GM18951 (cell line): Measurements from ENCODE around the gene HYPK.
"Not testable (repeated sequence)": the region's sequence is repeated elsewhere in the genome, so short reads cannot be mapped to it uniquely, and the experiment has no call there.

ENCODE experiments used
- POLR2A ChIP-seq: IDR thresholded peaks from 4 replicates; pipeline ENCODE4 v1.6.1; 2011; ENCODE audit warnings: mild to moderate bottlenecking; ENCODE audit not compliant: insufficient read length, insufficient read depth; ENCODE audit errors: extremely low read depth
- in situ Hi-C: fragments of 300-500 bp; cut with MboI; formaldehyde crosslinking; loops from one replicate; pipeline ENCODE4 v1.12.0; 2022; ENCODE audit warnings: low sequenced_read_pairs, mixed read lengths, inconsistent platforms; ENCODE audit not compliant: unreplicated experiment

The HYPK gene

GRCh38 chr15:43779016-43779415, 21.4 kb upstream of the HYPK start:
- TF ChIP-seq POLR2A = no peak
- in situ Hi-C loops = no loop called here

- in situ Hi-C loops = no loop called here
- no peak for TF ChIP-seq POLR2A
These were observed 11.0 kb upstream of the HYPK start for GRCh38 chr15:43789409-43789808.

DNA sequence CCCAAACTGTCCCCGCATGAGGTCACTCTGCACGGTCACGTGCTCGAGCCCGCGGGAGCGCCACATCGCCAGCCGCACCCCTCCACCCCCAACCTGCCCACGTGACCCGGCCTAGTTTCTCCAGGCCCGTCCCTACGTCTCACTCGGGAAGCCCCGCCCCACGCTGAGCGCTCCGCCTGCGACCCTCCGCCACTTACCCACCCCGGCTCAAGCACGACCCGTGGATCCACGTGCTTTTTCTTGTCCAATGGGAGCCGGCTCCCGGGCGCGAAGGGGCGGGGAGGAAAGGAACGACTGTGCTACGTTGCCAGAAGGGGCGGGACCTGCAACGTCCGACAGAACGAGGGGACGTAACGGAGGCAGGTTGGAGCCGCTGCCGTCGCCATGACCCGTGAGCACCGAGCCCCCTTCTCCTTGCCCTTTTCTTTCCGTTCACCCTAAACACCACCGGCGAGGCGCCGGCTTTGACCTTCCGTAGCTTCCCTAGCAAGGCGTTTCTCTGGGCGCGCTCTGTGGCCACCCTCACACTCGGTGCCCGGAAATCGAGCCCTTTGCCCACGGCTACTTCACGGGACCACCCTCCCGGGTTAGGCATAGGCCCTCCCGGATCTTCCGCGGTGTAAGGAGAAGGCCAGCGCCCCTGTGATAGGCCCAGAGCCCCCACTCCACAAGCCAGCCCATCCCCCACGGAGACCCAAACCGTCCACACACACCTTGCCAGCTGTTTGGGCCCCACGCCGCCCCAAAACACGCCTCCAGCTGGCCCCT, 8.2 kb upstream of the HYPK start, which contains the start of gene SERF2:
Gene SERF2, plus strand, starts transcription at position 328 of the 768 bp plus-strand sequence. Its CDS starts 57 bp downstream, at position 385.
- TF ChIP-seq POLR2A = peak; percentile 96
- in situ Hi-C loops = no loop called here

GRCh38 chr15:43792761-43793476, 7.5 kb upstream of the HYPK start:
- in situ Hi-C loops = no loop called here
- TF ChIP-seq POLR2A = no peak

DNA sequence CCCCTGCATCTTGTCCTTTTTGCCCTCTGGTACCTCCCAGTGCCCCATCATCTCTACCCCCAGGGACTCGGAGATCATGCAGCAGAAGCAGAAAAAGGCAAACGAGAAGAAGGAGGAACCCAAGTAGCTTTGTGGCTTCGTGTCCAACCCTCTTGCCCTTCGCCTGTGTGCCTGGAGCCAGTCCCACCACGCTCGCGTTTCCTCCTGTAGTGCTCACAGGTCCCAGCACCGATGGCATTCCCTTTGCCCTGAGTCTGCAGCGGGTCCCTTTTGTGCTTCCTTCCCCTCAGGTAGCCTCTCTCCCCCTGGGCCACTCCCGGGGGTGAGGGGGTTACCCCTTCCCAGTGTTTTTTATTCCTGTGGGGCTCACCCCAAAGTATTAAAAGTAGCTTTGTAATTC, 6.8 kb upstream of the HYPK start:
- in situ Hi-C loops = no loop called here

GRCh38 chr15:43794269-43795037, 5.9 kb upstream of the HYPK start:
- peak; percentile 22 for TF ChIP-seq POLR2A
- in situ Hi-C loops = no loop called here

More for the DNA sequence above, 6.8 kb upstream of the HYPK start:
- no peak for TF ChIP-seq POLR2A

GRCh38 chr15:43795197-43795596, 5.2 kb upstream of the HYPK start:
- in situ Hi-C loops = no loop called here

DNA sequence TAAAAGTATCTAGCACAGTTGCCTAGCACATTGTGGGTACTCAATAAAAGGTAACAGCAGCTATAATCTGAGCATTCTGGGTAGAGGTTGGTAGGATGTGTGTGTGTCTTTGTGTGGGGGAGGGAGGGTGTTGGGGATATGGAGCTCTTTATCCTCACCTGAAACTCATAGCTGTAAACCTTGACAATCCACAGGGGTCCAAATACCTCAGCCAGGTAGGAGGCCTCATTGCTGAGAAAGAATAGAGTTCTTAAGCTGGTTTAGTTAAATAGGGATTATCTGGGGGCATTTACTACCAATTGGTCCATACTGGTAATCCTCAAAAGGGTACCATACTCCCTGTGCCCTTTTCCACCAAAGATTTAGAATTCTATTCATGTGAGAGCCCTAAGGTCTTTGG, 4.4 kb upstream of the HYPK start:
- TF ChIP-seq POLR2A = no peak
- in situ Hi-C loops = no loop called here

More at GRCh38 chr15:43795197-43795596, 5.2 kb upstream of the HYPK start:
- TF ChIP-seq POLR2A = no peak

GRCh38 chr15:43796566-43796965, 3.8 kb upstream of the HYPK start:
- TF ChIP-seq POLR2A = no peak
- in situ Hi-C loops = no loop called here

DNA sequence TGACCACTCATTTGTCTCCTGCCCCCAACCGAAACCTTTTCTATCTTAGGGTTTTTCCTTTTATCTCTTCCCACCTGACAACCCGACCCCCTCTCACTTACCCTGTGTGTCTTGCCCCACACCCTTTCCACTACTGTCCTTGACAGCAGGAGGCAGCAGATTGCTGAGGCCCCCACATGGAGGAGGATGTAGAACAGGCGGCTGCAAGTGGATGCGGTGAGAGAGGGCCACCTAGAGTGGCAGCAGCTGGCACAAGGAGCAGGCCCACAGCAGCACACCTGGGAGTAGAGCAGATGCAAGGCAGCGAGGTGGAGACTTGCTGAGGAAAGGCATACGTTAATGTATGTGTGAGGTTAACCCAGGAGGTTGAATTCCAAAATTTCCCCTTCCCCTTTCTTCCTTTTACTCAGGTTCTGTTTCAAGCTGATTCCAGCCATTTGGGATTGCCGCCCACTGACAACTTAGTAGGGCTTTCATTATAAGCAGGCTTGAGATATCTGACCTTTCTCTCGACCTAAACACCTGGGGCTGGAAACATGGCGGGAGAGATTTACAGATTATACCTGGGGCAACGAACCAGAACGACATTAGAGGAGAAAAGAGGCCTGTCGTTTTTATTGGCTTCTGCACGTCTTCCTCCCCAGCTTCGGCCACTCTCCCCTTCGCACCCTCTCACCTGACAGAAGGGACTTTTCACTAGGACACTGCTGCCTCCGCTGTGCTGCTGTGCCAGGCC, 1.0 kb upstream of the HYPK start:
- in situ Hi-C loops = no loop called here
- TF ChIP-seq POLR2A = no peak

- TF ChIP-seq POLR2A = no peak
- in situ Hi-C loops = no loop called here
These were observed 484 bp upstream of the HYPK start, which contains the start of gene SERINC4 for GRCh38 chr15:43799945-43800285. TSS of gene SERINC4 (minus strand) at chr15:43800220. CDS start at chr15:43799986, 234 bp downstream.

DNA sequence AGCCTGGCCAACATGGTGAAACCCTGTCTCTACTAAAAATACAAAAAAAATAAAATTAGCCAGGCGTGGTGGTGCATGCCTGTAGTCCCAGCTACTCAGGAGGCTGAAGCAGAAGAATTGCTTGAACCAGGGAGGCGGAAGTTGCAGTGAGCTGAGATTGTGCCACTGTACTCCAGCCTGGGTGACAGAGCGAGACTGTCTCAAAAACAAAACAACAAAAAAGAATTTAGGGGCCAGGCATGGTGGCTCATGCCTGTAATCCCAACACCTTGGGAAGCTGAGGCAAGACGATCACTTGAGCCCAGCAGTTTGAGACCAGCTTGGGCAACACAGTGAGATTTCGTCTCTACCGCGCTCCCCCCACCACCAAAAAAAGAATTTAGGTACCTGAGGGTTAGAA, 2.3 kb downstream of the HYPK start:
- in situ Hi-C loops = not testable (repeated sequence)

GRCh38 chr15:43808435-43808950, 8.1 kb downstream of the HYPK start:
- TF ChIP-seq POLR2A = no peak
- in situ Hi-C loops = no loop called here
